PC-9 (cell line): ENCODE results near the gene CRYL1.

Experiments
- CTCF ChIP-seq: fragments of 200-600 bp; sonication (generic); conservative IDR thresholded peaks from 2 replicates; pipeline ENCODE4 v1.6.1; 2017; ENCODE audit warnings: mixed run types, antibody characterized with exemption, mild to moderate bottlenecking, moderate library complexity
- EZH2 ChIP-seq: fragments of 200-600 bp; sonication (generic); IDR thresholded peaks from 2 replicates; pipeline ENCODE4 v1.8.0; 2017; ENCODE audit warnings: antibody characterized with exemption, low read depth

GRCh38 chr13:20497006-20497775 lies 28.5 kb downstream of the CRYL1 start:
- no peak for TF ChIP-seq CTCF
- TF ChIP-seq EZH2 = no peak
